Fibroblast of skin of right biceps (primary cell): Measurements from ENCODE around the gene FBXL15.
A peak's percentile ranks its signal among the peaks of the same experiment; 100 is the strongest.

Experiments
- DNase-seq: peaks from one replicate; pipeline ENCODE4 v3.0.0-alpha.2; 2013

Gene FBXL15

DNA sequence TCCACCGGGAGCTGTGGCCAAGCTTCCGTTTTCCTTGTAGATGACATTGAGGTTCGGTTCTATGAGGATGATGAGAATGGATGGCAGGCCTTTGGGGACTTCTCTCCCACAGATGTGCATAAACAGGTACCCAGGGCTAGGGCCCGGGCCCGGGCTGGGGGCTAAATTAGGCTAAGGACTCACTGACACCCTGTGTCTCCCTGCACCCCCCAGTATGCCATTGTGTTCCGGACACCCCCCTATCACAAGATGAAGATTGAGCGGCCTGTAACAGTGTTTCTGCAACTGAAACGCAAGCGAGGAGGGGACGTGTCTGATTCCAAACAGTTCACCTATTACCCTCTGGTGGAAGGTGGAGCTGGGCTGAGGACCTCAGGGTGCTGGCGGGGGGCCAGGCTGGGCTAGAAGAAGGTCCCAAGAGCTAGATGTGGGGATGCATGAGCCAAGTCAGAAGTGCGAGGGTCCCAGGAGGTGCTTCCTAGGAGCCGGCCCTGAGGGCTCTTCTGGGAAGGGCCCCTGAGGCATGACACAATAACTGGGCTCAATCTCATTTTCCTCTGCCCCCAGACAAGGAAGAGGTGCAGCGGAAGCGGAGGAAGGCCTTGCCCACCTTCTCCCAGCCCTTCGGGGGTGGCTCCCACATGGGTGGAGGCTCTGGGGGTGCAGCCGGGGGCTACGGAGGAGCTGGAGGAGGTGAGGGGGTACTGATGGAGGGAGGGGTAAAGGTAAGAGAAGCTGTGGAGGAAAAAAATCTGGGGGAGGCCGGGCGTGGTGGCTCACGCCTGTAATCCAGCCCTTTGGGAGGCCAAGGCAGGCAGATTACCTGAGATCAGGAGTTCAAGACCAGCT lies 22.2 kb upstream of the FBXL15 start:
- DNase-seq, result no peak

DNA sequence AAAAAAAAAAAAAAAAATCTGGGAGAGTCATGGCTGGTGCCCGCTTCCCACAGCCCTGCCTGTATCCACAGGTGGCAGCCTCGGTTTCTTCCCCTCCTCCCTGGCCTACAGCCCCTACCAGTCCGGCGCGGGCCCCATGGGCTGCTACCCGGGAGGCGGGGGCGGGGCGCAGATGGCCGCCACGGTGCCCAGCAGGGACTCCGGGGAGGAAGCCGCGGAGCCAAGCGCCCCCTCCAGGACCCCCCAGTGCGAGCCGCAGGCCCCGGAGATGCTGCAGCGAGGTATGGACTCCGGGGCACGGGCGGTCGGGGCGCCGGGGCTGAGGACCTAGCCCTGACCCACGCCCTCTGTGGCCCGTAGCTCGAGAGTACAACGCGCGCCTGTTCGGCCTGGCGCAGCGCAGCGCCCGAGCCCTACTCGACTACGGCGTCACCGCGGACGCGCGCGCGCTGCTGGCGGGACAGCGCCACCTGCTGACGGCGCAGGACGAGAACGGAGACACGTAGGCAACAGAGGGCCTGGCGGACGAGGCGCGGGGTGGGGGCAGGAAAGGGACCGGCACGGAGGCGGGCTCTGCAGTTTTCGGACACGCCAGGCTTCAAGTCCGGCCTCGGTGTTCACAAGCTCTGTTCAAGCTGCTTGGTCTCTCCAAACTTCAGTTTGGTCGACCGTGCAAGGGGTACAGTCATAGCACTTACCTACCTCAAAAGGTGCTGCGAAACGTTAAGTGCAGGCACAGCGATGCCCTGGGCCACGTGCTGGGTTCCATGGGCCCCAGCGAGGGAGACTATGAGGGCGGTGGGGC lies 21.2 kb upstream of the FBXL15 start:
- peak; percentile 83 for DNase-seq

- no peak for DNase-seq
These were observed 20.6 kb upstream of the FBXL15 start for GRCh38 chr10:102400076-102400475.

- no peak for DNase-seq
These were observed 19.9 kb upstream of the FBXL15 start for GRCh38 chr10:102400598-102401341.

GRCh38 chr10:102401342-102401654 lies 19.3 kb upstream of the FBXL15 start:
- DNase-seq, result no peak

GRCh38 chr10:102401735-102402511 lies 18.7 kb upstream of the FBXL15 start:
- DNase-seq, result peak; percentile 42

GRCh38 chr10:102402512-102402896 lies 18.1 kb upstream of the FBXL15 start:
- DNase-seq, result no peak

DNA sequence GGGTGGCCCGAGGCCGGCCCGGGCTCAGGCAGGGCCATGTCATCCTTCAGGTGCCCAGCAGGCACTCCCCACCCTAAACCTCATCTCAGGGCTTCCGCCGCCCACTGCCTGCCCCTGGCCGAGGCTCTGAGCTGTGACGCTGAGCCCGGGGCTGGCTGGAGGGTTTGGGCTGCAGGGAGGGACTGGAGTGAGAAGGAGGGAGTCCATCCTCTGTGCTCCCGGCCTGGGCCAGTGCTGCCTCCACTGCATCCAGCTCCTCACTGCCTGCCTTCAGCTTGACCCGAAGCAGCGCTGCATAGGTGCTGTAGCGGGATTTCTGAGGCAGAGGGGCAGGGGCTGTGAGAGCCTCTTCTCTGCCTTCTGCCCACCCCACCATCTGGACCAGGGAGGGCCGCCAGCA lies 17.5 kb upstream of the FBXL15 start:
- DNase-seq, result no peak

- no peak for DNase-seq
These were observed 16.1 kb upstream of the FBXL15 start for GRCh38 chr10:102404361-102405107.

DNA sequence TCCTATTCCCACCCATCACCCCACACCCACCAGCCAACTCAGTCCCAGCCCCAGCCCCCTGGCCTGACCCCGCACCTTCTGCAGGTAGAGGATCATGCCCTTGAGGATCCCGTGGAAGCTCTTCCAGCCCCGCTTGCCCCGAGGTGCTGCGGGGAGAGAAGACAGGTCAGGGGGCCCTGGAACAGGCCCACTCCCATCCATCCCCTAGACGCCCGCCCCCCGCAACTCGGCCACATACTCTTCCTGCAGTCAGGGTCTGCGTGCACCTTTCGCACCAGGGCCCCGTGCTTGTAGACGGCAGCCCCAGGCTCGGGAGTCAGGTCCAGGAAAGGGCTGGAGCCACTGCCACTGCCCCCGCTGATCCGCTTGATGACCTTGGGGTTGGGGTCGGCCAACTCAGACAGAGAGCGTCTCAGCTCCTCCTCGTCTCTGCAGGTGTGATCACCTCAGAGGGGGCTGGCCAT lies 15.5 kb upstream of the FBXL15 start:
- DNase-seq, result no peak

- DNase-seq, result no peak
These were observed 15.0 kb upstream of the FBXL15 start for GRCh38 chr10:102405632-102406031.

GRCh38 chr10:102406815-102407214 lies 13.8 kb upstream of the FBXL15 start:
- no peak for DNase-seq

- no peak for DNase-seq
These were observed 13.1 kb upstream of the FBXL15 start for GRCh38 chr10:102407425-102408130.

DNA sequence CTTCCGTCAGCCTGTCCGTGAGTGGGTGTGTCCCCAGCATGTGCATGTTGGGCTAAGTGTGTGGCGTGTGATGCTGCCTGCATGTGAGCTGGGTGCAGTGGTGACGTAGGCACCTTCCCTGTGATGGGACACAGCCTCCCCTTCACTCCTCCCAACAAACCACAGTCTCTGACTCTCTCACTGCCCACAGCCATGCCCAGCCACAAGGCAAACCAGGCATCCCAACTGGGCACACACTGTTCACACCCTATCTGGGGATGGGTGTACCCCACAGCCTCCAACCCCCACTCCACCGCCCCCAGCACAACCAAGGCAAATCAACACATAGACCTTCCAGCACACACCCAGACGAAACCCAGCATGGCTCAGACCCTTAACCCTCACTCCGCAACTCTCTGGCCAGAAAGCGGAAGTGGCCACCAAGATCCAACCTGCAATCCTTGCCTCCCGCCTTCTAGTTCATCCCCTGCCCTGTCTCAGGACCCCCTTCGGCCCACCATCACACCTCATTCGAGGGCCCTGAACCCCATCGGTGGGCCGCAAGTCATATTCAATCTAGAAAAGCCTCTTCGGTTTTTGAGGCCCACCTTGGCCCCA lies 12.4 kb upstream of the FBXL15 start:
- no peak for DNase-seq

- DNase-seq, result peak; percentile 53
These were observed 11.7 kb upstream of the FBXL15 start for GRCh38 chr10:102408728-102409603.

- DNase-seq, result no peak
These were observed 10.8 kb upstream of the FBXL15 start for GRCh38 chr10:102409604-102410428.

DNA sequence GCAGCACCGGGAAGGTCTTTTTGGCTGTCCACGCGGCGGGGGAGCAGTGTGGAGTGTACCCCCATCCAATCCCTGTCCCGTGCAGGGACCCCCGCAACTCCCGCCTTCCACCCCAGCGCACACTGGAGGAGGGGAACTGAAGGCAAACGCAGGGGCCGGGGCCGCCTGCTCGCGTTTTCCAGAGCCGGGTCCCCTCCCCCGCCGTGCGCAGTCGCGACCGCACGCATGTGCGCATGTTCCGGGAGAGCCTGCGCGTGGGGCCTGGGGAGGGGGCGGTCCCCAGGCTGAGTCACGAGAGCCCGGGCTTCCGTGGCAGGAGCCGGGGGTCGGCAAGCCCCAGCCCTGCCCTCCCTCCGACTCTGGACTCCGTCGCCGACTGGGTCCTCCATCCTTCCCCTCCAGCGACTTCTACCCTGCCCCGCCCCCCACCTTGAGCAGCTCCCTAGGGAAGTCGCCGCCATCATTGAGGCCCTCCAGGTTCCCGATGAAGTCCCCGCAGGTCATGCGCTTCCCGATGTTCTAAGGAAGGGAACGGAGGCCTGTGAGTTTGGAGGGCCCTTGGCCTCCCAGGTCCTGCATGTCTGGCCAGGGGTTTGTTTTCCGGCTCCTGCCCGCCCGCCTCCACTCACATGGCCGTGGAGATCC lies 10.1 kb upstream of the FBXL15 start:
- DNase-seq, result peak; percentile 41
